ENCODE measurements around the gene TMEM131L. TPM values are rescaled to one million over a fixed set of nuclear protein-coding genes. Genes with fewer than 3 reads are reported as not detected.

Gene TMEM131L
- total RNA-seq, 3 donors from 2014 or later, result 18.7 to 22.0 (median 19.5) TPM

GRCh38 chr4:153669838-153670237 lies 203.7 kb downstream of the TMEM131L start:
- no peak for DNase-seq (ENCODE audit: low spot score in 2 of 2)
- no peak overlapping the region for H3K27ac ChIP-seq
- intact Hi-C loops (cut with DNase I; ENCODE audit: low total_unique reads), result no loop called here
- peaks cover 0 to 4% of the 10 kb centered on the region in 2 donors for H3K9me3 ChIP-seq
- H3K4me1 ChIP-seq, result no peaks in the 10 kb centered on the region
- H3K27me3 ChIP-seq, result no peaks in the 10 kb centered on the region
- H3K36me3 ChIP-seq, result no peaks in the 10 kb centered on the region
- no peak for TF ChIP-seq CTCF (IDR thresholded peaks at IDR 0.05)
- no peak for TF ChIP-seq POLR2A (IDR thresholded peaks at IDR 0.05)
- TF ChIP-seq POLR2AphosphoS5 (IDR thresholded peaks at IDR 0.05), result no peak
- H3K4me3 ChIP-seq, result no peak overlapping the region

DNA sequence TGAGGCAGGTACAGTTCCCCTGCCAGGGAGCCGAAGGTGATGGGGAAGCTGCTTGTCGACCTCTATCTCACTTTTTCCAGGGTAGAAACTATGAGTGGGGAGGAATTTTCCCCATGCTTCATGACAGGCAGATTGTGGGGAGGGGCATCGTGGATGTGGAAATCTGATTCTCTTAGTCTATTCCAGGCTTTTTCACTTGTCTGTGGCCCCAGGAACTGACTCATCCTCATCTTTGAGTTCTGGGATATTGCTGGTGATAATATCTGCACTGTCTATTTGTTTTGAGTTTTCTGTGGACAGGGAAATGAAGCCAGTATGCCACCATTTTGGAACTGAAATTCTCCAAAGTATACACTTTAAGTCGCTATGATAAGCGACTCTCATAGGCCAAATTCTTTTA lies 210.3 kb downstream of the TMEM131L start:
- no peaks in the 10 kb centered on the region for H3K27me3 ChIP-seq
- no peaks in the 10 kb centered on the region for H3K4me1 ChIP-seq
- intact Hi-C loops (cut with DNase I; ENCODE audit: low total_unique reads), result no loop called here
- H3K27ac ChIP-seq, result no peak overlapping the region
- peaks cover 7 to 11% of the 10 kb centered on the region in 2 donors for H3K9me3 ChIP-seq
- DNase-seq (ENCODE audit: low spot score in 2 of 2), result no peak
- no peaks in the 10 kb centered on the region for H3K36me3 ChIP-seq
- no peak overlapping the region for H3K4me3 ChIP-seq
- TF ChIP-seq POLR2AphosphoS5 (IDR thresholded peaks at IDR 0.05) (no peak), POLR2A (IDR thresholded peaks at IDR 0.05) (no peak), CTCF (IDR thresholded peaks at IDR 0.05) (no peak)

DNA sequence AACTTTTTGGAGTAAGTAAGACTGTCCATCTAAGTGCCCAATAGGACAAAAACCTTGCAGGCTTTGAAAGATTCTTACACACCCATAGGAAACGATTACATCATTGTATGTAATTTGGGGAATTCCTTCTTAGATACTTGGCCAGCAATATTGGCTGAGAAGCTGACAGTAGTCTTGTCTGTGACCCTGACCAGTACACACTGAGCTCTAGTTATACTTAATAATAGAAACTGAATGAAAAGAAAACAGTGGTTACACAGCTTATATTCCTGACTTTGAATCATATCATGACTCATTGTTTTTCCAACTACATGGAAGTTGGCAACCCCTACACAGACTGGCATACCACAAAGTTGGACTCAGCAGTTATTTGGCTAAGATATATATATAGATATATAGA lies 210.8 kb downstream of the TMEM131L start:
- H3K4me1 ChIP-seq, result no peaks in the 10 kb centered on the region
- no peaks in the 10 kb centered on the region for H3K36me3 ChIP-seq
- no peak for DNase-seq (ENCODE audit: low spot score in 2 of 2)
- no peak overlapping the region for H3K4me3 ChIP-seq
- TF ChIP-seq POLR2AphosphoS5 (IDR thresholded peaks at IDR 0.05), result no peak
- no peak for TF ChIP-seq POLR2A (IDR thresholded peaks at IDR 0.05)
- no peak for TF ChIP-seq CTCF (IDR thresholded peaks at IDR 0.05)
- intact Hi-C loops (cut with DNase I; ENCODE audit: low total_unique reads), result no loop called here
- no peak overlapping the region for H3K27ac ChIP-seq
- peaks cover 7 to 11% of the 10 kb centered on the region in 2 donors for H3K9me3 ChIP-seq
- H3K27me3 ChIP-seq, result no peaks in the 10 kb centered on the region

DNA sequence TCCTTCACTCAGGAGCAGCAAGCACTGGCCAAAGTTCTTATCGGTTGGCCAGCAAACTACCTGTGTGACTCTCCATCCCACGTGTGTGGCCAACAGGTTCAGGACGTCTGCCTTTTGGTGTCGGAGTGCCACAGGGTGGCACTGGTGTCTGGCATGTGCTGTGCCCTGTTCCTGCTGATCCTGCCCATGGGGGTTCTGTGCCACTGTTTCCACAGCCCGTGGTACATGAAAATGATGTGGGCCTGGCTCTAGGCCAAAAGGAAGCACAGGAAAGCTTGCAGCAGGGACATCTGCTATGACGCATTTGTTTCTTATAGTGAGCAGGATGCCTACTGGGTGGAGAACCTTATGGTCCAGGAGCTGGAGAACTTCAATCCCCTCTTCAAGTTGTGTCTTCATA lies 213.3 kb downstream of the TMEM131L start:
- intact Hi-C loops (cut with DNase I; ENCODE audit: low total_unique reads), result no loop called here

GRCh38 chr4:153683763-153684181 lies 217.6 kb downstream of the TMEM131L start:
- peak overlapping the region; percentile 64 to 83 for H3K27ac ChIP-seq
- no peak for DNase-seq (ENCODE audit: low spot score in 2 of 2)
- H3K36me3 ChIP-seq, result peaks cover 5% of the 10 kb centered on the region
- TF ChIP-seq CTCF (IDR thresholded peaks at IDR 0.05), result no peak
- intact Hi-C loops (cut with DNase I; ENCODE audit: low total_unique reads), result no loop called here
- H3K4me3 ChIP-seq, result peak overlapping the region; percentile 57 to 86 (median 72)
- no peaks in the 10 kb centered on the region for H3K27me3 ChIP-seq
- H3K9me3 ChIP-seq, result peaks cover 5 to 7% of the 10 kb centered on the region in 2 donors
- no peaks in the 10 kb centered on the region for H3K4me1 ChIP-seq

More for the DNA sequence above, 213.3 kb downstream of the TMEM131L start:
- H3K36me3 ChIP-seq, result no peaks in the 10 kb centered on the region
- H3K4me3 ChIP-seq, result no peak overlapping the region
- DNase-seq (ENCODE audit: low spot score in 2 of 2), result no peak
- no peaks in the 10 kb centered on the region for H3K4me1 ChIP-seq
- peaks cover 3 to 11% of the 10 kb centered on the region in 2 donors for H3K9me3 ChIP-seq
- no peak overlapping the region for H3K27ac ChIP-seq
- H3K27me3 ChIP-seq, result no peaks in the 10 kb centered on the region
- TF ChIP-seq CTCF (IDR thresholded peaks at IDR 0.05), result no peak
- TF ChIP-seq POLR2A (IDR thresholded peaks at IDR 0.05), result no peak
- no peak for TF ChIP-seq POLR2AphosphoS5 (IDR thresholded peaks at IDR 0.05)
